ENCODE data around the gene EXD3.

Gene EXD3

GRCh38 chr9:137278721-137279711 lies 143.9 kb downstream of the EXD3 start:
- DNase-seq = no peak

- no peak for DNase-seq
These were observed 144.8 kb downstream of the EXD3 start for GRCh38 chr9:137278061-137278701.

- peak in 11 of 58 donors; percentile 12 to 39 (median 22) for DNase-seq
These were observed 145.5 kb downstream of the EXD3 start, which contains the start of gene TOR4A for GRCh38 chr9:137277329-137278041. Gene TOR4A, plus strand, starts transcription at chr9:137277726. Its CDS starts 964 bp downstream, at chr9:137278690.

- DNase-seq = peak in 1 of 58 donors; percentile 23
These were observed 146.3 kb downstream of the EXD3 start for GRCh38 chr9:137276473-137277328.

GRCh38 chr9:137275588-137276472 lies 147.1 kb downstream of the EXD3 start:
- DNase-seq = no peak

- no peak for DNase-seq
These were observed 147.8 kb downstream of the EXD3 start for GRCh38 chr9:137275203-137275587.

- no peak for DNase-seq
These were observed 149.2 kb downstream of the EXD3 start for GRCh38 chr9:137273611-137274320.

- DNase-seq = no peak
These were observed 149.9 kb downstream of the EXD3 start for GRCh38 chr9:137273095-137273490.

GRCh38 chr9:137272241-137273094 lies 150.5 kb downstream of the EXD3 start:
- DNase-seq = no peak

- DNase-seq = no peak
These were observed 151.3 kb downstream of the EXD3 start for GRCh38 chr9:137271696-137272076.

- DNase-seq = no peak
These were observed 151.8 kb downstream of the EXD3 start for GRCh38 chr9:137270929-137271695.

- no peak for DNase-seq
These were observed 153.7 kb downstream of the EXD3 start for GRCh38 chr9:137269231-137269772.

GRCh38 chr9:137268538-137269201 lies 154.3 kb downstream of the EXD3 start:
- DNase-seq = no peak

- DNase-seq = no peak
These were observed 155.0 kb downstream of the EXD3 start for GRCh38 chr9:137267933-137268355.

GRCh38 chr9:137266585-137267453 lies 156.1 kb downstream of the EXD3 start:
- no peak for DNase-seq

Data from anterior cingulate cortex (tissue), 58 donors.